Measurements from ENCODE around the gene ASIC3.

Gene ASIC3

DNA sequence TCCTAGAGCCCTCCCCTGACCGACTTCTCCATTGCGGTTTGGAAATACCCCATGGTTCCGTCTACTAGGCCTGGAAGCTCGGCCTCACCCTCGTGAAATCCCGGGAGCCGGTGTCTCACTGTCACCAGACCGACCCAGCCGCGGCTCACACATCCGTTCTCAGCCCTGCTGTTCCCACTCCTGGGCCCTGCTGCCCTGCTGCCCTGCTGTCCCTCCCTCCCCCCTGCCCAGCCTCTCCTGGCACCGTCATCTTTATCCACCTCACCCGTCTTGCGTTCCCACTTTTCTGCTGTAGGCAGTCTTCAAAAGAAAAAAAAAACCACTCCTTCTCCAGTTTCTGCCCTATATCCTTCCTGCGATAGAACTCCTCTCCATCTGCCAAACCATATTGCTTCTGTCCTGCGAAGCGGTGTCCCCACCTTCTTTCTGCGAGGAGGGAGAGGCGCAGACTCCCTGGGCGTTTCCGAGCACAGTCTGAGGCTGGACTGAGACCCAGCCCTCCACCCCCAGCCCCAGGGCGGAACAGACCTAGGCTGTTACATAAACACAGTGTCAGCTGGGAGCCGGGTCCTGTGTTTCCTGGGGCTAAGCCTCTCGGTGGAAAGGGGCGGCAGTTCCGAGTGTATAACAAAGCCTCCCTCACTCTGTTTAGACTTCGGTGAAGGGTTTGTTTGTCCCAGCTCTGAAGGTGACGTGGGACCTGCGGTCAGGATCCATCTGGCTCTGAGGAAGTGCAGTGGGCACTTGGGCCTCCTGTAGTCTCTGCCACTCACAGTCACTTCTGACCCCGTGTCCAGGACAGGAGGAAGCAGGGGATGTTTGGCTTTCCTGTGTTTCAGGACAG lies 40.7 kb downstream of the ASIC3 start:
- no peak for DNase-seq

DNA sequence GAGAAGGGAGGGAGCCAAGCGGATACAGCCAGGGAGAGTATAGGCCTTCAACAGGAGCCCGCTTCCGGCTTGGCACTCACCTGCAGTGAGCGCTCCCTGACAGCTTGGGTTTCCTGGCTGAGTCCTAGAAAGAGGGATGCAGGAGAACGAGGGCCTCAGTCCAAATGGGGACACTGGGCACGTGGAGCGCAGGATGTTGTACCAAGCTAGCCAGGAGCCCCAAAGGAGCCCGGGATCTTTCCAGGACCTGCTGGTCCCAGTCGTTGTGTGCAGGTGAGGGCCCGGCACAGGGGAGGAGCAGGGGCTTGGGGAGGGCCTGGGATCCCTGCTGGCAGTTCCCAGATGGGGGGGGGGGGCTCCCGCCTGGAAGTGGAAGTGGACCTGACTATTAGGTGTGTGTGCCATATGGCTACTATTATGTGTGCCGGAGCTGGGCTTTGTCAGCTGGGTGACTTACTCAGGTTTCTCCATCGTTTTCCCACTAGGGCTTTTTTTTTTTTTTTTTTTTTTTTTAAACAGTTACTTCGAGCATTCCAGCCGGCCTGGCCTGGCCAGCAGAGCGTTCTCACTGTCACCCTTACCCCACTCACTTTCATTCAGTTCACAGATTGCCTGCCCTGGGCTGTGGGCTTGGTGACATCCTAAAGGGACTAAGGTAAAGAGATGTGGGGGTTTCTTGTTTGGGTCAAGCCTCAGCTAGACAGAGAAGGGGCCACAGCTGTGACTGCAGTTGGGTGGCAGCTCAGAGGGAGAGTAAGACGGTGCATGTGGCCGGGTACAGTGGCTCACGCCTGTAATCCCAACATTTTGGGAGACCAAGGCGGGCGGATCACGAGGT lies 41.8 kb downstream of the ASIC3 start:
- no peak for DNase-seq

DNA sequence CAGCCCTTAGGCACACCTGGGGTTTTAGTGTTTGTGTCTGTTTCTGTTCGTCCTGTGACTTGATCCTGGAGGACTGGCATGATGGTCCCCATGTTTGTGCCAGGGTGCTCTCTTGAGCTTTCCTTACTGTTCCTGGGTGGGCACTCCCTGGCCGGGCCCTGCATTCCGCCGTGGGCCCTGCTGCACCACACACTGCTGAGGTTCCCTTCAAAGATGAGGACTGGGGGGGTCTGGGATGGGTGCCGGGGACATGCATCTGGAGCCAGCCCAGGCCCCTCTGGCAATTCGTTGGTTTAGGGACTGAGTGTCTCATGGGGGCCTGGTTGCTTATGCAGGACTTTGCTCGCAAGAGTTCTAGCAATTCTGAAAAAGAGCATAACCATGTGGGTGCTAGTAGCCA lies 42.7 kb downstream of the ASIC3 start:
- DNase-seq, result no peak

DNA sequence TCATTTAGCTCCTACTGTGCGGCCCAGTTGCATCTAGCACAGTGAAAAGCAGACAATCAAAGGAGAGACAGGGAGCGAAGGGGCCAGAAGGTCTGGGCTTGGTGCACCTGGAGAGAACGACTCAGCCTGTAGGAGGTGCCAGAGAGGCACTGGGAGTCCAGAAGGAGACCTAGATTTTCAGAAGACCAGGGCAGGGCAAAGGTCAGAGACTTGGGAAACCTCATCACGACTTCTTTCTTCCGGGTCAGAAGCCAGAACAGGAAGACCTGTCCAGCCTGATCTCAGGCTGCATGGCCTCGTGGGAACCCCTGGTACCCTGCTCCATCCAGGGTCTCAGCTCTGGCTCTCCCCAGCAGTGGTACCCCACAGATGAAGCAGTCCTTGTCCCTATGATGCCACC lies 43.1 kb downstream of the ASIC3 start:
- peak; percentile 50 for DNase-seq

DNA sequence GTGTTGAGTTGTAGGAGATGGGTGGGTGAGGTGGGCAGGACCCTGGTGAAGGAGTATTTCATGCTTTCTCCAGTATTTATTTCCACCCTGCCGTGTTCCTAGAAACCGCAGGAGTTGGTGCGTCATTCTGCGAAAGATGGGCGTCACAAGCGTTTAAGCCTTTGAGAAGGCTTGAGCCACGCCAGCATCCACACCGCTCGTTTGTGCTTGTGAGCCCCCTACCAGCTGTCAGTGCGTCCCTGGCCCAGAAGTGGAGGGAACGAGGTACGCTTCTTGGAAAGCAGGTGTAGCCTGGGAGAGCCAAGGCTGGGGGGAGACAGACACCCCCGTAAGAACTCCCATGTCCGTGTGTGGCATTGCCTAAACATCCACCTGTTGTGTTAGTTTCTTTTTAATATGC lies 43.7 kb downstream of the ASIC3 start:
- no peak for DNase-seq

DNA sequence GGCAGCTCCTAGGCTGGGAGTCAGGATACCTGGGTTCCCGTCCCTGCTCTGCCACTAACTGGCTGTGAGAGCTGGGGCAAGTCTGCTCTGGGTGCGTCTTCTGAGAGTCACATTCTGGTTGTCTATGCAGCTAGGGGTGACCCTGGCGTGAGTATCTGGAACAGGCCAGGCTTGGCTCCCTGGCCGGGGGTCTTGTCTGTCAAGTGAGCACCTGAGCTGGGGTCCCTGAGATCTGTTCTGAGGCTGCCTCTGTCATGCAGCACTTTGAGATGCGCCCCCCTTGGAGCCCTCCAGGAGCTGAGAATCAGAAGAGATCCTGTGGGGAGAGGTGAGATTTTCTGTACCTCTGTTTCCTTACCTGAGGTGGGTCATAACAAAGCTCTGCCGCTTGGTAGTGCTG lies 45.4 kb downstream of the ASIC3 start:
- DNase-seq, result no peak

DNA sequence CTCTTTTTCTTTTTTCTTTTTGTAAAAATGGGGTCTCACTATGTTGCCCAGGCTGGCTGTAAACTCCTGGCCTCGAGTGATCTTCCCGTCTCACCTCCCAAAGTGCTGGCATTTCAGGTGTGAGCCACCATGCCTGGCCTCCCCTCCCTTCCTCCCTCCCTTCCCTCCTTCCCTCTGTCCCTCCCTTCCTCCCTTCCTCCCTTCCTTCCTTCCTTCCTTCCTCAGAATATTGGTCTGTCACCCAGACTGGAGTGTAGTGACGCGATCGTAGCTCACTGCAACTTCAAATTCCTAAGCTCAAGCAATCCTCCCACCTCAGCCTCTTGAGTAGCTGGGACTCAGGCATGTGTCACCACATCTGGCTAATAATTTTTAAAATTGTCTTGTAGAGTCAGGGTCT lies 46.3 kb downstream of the ASIC3 start:
- no peak for DNase-seq

DNA sequence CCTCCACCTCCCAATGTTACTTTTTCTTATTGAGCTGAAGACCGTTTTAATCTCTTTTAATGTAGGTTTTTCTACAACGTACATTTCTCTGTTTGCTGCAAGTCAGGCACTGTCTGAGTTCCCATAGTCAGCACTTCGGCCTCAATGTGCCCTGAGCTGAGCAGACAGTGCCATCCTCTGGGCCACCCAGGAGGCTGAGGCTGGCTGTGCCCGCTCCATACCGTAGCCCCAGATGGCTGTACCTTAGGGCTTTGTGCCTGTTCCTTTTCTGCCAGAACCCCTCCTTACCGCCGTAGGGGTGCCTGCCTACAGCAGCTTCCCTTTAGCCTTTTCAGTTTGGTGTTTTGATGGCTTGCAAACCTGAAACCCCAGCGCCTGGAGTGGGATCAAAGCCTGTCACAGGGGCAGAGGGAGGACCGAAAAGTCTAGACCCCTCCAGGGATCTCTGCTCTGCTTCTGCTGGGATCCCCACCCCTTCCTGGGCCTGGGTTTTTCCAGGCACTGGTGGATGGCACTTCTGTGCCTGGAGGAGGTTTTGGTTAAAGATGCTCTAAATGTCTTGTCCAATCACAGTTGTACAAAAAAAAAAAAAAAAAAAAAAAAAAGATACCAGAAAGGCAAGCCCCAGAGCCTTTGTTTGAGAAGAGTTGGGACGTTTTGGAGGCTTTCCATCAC lies 46.9 kb downstream of the ASIC3 start:
- DNase-seq, result no peak

DNA sequence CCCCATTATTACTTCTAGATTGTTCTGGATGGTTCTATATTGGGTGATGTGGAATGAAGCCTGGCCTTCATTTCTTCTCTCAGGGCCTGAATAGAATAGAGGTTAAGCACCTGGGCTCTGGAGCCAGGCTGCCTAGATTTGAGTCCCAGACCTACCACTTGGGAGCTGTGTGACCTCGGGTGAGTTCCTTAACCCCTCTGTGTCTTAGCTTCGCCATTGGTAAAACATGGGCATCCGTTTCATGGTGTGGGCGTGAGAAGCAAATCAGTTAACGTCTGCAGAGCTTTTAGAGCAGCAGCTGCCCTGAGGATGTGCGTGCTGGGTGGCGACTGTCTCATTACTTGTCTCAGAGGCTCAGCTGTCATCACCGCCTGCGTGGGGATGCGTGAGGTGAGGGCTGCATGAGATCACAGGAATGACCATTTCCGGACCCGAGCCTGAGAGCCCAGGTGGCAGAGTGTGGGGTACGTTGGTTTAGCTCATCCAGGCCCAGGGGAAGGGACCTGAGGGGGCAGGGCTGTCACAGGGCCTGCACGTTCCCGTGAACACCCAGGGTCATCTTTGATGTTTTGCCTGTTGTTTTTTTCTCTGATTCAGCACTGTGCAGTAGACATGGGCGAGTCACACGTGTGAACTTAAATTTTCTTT lies 47.6 kb downstream of the ASIC3 start:
- DNase-seq, result no peak

DNA sequence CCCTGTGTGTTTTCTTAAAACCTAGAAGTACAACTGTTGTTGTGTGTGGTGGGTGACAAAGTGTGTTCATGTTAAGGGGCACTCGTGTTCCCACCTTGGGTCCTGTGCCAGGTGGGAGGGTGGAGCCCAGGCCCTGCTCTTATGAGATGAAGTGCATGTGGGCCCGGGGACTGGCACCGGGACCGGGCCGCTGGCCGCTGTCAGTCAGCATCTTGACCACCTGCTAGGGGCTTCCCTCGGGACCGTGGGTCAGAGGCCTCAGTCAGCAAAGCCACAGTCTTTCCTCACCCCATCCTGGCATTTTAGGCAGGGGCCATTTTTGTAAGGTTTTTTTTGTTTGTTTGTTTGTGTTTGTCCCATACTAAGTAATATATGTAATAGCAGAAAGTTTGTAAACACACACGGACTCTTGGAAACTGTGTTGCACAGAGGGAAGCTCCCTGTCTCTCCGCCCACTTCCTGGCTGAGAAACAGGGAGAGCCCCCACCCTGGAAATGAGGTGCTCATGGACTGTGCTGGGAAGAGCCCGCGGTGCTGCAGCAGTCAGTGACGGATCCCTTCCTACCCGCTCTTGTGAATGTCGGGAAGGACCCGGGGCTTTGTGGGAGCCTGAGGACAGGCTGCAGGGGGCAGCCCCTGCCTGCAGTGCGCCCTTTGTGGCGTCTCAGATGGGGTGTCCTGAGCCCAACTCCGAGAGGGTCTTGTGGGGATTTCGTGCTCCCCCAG lies 51.3 kb downstream of the ASIC3 start:
- DNase-seq, result no peak

DNA sequence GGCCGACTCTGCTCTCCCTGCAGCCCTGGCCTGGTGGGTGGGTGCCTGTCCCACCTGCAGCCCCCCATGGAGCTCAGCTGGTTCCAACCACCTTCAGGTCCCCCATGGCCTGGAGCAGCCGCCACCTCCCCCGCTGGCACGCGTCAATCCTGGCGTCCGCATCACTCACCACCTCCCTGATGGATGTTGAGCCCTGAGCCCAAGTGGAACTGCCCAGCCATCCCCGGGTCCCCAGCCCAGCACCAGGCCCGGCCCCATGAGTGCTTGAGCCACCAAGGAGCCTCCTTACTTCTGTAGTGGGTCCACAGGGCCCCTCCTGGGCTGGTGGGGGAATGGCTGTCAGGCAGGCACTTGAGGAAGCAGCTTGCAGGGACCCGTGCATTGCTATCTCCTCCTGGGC lies 52.6 kb downstream of the ASIC3 start:
- no peak for DNase-seq

DNA sequence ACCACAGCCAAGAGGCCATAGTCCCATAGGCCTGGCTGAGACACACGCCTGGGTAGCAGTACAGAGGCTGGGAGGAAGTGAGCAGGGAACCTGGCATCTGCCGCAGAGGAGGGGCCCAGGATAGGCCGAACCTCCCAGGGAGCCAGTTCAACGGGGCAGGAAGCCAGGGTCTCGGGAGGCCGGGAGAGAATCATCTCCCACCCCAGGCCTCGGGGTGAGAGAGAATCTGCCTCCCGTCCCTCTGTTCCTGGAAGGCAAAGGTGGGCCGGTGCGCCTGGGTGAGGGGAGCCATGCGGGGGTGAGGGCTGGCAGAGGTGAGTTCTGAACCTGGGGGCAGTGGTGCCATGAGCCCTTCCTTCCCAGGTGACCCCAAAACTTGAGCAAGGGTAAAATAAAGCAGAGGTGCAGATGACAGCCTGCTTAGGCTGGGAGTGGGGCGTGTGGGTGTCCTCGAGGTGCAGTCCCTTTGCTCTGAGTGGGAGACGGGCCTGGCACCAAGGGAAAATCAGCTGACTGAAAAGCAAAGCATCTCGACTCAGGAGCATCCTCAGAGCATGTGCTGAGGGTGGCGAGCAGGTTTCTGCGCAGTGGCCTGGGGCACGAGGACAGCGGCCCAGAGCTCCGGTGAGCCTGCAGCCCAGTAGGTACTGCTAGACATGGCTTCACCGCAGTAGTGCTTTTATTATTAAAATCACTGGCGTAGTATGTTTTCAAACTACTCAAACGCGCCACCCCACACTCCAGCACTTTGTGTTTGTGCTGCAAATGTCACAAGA lies 53.5 kb downstream of the ASIC3 start:
- DNase-seq, result no peak

Measured in activated CD4-positive, alpha-beta T cell treated with anti-CD3 and anti-CD28 coated beads, Interleukin-2, Interleukin-6, amounts not matched to agents 100 ng/mL and 50 ng/mL, durations not matched to agents 16 hours and 8 hours (primary cell).